Heart left ventricle (tissue), 13 donors: ENCODE results near the gene ZW10.

ENCODE experiments used
- POLR2A ChIP-seq, 2 donors: fragments of 450-650 bp; IDR thresholded peaks; one replicate each; pipeline ENCODE4 v1.6.1; 2017; ENCODE audit warnings: antibody characterized with exemption in 2 of 2, mild to moderate bottlenecking in 2 of 2, moderate library complexity in 2 of 2
- TF ChIP-seq, protein P1 (sequence below), 12 donors: fragments of 200-600 bp; sonication (generic) in 4 of 12; IDR thresholded peaks; one replicate each; pipeline versions ENCODE4 v1.5.0 to v1.8.0; 2018 to 2022; ENCODE audit warnings: antibody characterized with exemption in 12 of 12, mild to moderate bottlenecking in 5 of 12
- donor health status: ischemic (EF 13 %, LVEDD 7.1; RV severe dilation, severe dysfunction).
- donor health status: DM: no; HTN: yes; CAD: no.
- donor health status: DM: no; HTN: no; CAD: no.
- donor health status: ischemic (EF 25% LVEDD 6.9; RV normal size, moderate dysfunction).
- donor health status: ischemic (EF 25% LVEDD 5.7; RV mildly dilated, moderate dysfunction).
- donor health status: ischemic (EF 35%, LVEDD 5.7; RV mildly dilated, moderate dysfunction).
- donor health status: nonischemic (EF 11% LVEDD 7.7; RV severe dilation, severe dysfunction).
- donor health status: DM: yes; HTN: yes; CAD: no.
- donor health status: PGD.
- donor health status: ischemic (EF 29% LVEDD 5.4; RV normal size, mild dysfunction).
- donor health status: nonischemic (EF 23%, LVEDD 6.1; RV moderate dilation, normal function).

GRCh38 chr11:113694390-113694789 lies 79.1 kb downstream of the ZW10 start:
- TF ChIP-seq, protein P1, sequence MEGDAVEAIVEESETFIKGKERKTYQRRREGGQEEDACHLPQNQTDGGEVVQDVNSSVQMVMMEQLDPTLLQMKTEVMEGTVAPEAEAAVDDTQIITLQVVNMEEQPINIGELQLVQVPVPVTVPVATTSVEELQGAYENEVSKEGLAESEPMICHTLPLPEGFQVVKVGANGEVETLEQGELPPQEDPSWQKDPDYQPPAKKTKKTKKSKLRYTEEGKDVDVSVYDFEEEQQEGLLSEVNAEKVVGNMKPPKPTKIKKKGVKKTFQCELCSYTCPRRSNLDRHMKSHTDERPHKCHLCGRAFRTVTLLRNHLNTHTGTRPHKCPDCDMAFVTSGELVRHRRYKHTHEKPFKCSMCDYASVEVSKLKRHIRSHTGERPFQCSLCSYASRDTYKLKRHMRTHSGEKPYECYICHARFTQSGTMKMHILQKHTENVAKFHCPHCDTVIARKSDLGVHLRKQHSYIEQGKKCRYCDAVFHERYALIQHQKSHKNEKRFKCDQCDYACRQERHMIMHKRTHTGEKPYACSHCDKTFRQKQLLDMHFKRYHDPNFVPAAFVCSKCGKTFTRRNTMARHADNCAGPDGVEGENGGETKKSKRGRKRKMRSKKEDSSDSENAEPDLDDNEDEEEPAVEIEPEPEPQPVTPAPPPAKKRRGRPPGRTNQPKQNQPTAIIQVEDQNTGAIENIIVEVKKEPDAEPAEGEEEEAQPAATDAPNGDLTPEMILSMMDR (IDR thresholded peaks at IDR 0.05) = no peak
- no peak for TF ChIP-seq POLR2A (IDR thresholded peaks at IDR 0.05)
